Measurements from ENCODE around the gene C3orf70.

- TF ChIP-seq CTCF (IDR thresholded peaks at IDR 0.05; ENCODE audit: insufficient read depth, low read depth, low read length) (no peak), EZH2 (IDR thresholded peaks at IDR 0.05; ENCODE audit: insufficient read depth, low read length) (no peak)
These were observed 63.1 kb downstream of the C3orf70 start for GRCh38 chr3:185089751-185090150.
